Stimulated activated CD4-positive, alpha-beta T cell treated with anti-CD3 and anti-CD28 coated beads, Interleukin-12 subunit alpha, Interleukin-12 subunit beta, amount 100 ng/mL, for 48 hours (primary cell): ENCODE measurements around the gene IRF1.
"Not testable (repeated sequence)": the region's sequence is repeated elsewhere in the genome, so short reads cannot be mapped to it uniquely, and the experiment has no call there.

Source experiments
- DNase-seq, 3 donors: peaks; one replicate each; pipeline ENCODE4 v3.0.0-alpha.2; 2020; ENCODE audit warnings: low read depth in 2 of 3, low spot score in 1 of 3

Gene IRF1, protein sequence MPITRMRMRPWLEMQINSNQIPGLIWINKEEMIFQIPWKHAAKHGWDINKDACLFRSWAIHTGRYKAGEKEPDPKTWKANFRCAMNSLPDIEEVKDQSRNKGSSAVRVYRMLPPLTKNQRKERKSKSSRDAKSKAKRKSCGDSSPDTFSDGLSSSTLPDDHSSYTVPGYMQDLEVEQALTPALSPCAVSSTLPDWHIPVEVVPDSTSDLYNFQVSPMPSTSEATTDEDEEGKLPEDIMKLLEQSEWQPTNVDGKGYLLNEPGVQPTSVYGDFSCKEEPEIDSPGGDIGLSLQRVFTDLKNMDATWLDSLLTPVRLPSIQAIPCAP

DNA sequence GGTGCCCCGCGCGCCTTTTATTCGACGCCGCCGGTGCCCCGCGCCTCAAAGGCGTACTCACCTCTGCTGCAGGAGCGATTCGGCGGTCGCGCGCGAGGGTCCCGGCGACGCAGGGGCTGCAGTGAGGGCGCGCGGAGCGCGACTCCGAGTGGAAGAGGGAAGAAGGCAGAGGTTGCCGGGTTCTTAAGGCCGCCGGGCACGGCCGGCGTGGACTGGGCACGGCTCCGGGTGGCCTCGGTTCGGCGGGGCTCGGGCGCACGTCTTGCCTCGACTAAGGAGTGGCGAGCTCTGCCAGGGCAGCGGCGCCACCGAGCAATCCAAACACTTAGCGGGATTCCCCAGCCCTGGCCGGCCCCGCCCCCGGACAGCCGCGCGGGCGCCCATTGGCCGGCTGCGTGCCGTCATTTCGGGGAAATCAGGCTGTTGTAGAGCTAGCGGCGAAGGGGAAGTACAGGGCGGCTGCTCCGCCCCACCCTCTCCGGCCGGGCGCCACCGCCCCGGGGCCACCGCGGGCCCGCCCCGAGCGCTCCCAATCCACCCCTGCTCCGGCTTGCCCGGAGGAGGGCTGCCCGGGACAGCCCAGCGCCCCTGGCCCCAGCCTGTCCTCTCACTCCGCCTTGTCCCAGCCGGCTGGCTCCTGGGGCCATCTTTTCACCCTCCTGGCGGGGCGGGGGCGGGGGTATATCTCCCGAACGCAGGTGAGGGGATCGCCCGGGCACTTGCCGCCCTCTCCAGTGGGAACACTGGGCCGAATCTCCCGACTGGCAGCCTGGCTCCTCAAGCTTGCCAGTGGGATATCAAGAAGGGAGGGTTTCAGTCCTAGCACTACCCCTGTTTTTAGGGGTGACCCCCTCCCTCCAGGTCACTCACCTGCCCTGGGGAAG is at the start of gene IRF1:
Gene IRF1, minus strand, starts transcription at position 290 of the 884 bp plus-strand sequence. CDS start 1,295 bp downstream, outside the sequence.
- peak; percentile 97 to 99 (median 98) for DNase-seq

DNA sequence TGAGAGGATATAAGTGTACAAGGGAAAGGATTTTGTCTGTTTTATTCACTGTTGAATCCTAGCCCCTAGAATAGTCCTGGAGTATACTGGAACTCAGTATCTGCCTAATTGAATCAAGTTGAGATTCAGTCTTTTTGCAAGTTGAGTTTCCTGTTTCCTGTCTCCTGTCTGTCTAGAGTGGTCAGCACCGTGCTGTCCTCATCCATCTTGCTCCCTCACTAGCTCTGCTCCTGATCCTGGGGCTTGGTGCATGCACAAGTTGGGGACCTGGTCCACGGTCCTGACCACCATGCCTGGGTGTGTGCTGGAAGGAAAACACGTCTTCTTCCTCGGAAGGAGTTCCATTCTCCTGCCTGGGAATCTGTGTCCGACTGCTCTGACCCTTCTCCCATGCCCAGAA is 49.6 kb upstream of the IRF1 start:
- no peak for DNase-seq

DNA sequence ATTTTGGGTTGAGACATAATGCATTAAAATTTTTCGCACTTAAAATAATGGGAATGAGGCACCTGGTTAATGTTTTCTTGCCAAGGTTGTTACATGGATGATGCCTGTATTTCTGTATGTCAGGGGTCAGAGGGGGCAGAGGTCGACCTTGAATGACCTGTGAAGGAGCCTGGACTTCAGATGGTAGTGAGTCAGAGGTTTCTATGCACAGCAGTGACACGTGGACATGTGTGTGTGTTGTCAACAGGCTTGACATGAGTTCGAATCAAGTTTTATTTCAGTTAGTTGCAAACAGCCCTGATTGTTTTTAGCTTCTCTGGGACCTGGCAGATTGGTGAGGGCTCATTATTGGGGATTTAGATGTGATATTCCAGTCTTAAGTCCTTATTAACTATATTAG is 49.1 kb upstream of the IRF1 start:
- no peak for DNase-seq

DNA sequence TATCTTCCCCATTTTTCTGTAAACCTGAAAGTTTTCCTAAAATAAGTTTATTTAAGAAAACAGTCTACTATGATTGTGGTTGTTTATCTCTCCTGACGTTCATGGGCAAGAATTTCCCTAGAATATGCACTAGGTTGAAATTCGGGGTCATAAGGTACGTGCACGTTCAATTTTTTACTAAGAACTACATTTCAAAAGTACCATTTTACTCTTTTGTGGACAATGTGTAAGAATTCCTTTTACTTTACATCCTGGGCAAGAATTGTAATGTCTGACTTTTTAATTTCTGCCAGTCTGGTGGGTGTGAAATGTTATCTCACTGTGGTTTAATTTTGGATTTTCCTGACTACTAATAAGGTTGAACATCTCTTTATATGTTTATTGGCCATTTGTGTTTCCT is 40.4 kb upstream of the IRF1 start:
- DNase-seq: no peak

DNA sequence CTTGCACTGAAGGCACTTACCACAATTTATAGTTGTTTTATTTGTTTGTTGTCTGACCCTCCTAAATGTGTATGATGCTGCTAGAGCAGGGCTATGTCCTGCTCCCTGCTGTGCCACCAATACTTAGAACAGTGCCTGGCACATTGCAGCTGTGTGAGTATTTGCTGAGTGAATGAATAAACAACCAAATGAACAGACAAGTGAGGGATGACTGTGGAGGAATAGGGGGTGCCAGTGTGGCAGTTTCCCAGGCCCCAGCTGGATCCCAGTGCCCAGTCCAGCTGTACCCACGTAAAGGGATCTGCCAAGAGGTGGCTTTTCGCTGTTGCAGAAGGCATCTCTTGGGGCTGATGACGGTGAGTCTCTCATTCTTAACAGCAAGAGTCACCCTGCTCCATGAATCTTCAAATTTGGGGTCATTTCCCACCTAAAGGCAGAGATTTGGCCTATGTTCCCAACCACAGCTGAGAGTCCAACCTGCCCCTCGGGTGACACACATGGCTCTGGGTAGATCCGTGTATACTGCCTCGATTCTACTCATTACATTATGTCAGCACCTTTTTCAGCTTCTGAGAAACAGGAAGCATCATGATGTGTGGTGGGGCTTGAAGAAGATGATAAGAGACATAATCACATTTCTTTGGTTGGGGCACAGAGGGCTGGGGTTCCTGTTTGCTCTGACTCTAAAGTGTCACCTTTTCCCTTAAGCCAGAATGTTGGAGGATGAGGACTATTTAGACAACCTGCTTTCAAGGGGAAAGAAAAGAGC is 38.5 kb upstream of the IRF1 start:
- no peak for DNase-seq

DNA sequence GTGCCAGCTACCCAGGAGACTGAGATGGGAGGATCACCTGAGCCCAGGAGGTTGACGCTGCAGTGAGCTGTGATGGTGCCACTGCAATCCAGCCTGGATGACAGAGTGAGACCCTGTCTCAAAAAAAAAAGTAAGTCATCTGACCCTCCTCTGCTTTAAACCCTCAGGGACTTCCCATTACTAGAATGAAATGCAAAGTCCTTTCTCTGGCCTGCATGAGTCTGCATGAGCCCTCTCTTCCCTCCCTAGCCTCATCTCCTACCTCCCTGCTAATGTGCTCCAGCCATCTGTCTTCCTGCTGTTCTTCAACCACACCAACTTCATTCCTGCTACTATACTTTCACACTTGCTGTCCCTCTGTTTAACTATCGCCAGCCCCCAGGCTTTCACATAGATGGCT is 37.4 kb upstream of the IRF1 start:
- no peak for DNase-seq

DNA sequence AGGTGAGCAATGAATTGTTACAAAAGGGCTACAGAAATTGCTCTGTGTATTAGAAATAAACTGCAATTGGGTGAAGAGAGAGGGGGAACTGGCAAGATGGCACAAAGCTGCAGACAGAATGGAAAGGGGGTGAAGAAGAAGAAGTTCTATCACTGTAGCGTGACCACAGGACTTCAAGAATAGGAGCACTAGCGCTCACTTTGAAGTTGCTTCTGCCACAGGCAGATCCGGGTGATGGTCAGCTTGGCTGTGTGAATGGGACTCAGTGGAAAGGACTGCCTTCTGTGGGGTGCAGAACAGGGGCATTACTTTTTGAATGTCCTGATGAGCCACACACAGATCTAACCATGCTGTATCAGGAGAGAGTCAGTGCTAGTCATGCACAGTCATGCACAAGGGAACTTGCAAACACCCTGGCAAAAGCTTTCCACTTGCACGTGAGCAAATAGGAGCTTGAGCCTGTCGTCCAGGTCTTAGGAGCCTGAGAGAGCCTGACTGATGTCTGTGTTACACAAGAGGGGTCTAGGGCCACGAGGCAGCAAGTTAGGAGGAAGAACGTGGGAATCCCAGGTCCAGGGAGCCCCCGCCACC is 36.5 kb upstream of the IRF1 start:
- DNase-seq: no peak

DNA sequence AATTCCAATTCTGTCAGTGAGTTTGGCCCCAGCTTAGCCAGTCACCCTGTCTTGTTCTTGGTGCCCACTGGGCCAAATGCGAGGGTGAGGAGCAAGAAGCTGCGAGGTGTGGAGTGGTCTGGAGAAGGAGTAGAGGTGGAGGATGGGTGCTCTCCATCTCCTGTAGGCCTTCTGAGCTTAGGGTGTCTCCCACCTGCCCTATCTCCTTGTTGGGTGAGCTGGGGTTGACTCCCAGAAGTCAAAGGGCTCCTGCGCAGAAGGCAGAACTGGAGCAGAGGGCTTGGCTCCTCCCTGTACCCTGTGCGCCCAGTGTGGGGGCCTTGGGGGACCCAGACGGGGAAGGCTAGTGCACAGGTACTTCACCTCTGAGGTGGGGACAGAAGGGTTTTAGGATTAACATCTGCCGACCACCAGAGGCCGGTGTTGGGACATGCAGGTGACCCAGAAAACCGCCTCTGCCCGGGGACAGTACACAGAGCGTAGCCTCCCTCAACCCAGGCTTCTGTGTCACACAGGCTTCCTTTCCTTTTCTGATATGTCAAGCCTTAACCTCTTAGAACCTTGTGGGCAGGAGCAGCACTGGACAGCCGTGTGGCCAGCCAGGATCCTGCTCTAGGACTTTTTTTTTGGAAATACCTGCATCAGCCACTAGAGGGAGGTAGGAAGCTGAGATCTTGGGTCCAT is 35.9 kb upstream of the IRF1 start:
- DNase-seq: peak in 1 of 3 donors; percentile 70

DNA sequence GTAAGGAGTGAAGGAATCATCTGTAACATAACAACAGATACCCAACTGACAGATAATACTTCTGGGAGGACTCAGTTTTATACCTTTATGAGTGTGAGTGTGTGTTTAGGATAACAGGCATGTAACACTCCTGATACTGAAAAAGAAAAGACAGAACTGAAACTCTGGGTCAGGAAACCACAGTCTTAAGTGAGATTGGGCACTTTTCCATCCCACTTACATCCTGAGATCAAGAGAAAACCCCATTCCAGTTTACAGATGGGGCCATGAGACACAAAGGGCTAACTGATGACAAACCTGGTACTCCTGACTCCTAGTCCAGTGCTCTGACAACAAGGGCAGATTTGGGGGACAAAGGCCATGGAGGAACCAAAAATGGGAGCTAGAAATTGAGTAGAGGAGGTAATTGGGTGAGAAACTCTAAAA is 34.7 kb upstream of the IRF1 start:
- DNase-seq: no peak

DNA sequence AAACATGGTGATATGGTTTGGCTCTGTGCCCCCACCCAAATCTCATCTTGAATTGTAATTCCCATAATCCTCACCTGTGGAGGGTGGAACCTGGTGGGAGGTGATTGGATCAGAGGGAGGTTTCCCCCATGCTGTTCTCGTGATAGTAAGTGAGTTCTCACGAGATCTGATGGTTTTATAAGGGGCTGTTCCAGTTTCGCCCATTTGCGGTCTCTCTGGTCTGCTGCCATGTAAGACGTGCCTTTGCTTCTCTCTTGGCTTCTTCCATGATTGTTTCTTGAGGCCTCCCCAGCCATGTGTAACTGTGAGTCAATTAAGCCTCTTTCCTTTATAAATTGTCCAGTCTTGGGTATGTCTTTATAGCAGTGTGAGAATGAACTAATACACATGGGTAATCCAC is 34.3 kb upstream of the IRF1 start:
- not testable (repeated sequence) for DNase-seq

DNA sequence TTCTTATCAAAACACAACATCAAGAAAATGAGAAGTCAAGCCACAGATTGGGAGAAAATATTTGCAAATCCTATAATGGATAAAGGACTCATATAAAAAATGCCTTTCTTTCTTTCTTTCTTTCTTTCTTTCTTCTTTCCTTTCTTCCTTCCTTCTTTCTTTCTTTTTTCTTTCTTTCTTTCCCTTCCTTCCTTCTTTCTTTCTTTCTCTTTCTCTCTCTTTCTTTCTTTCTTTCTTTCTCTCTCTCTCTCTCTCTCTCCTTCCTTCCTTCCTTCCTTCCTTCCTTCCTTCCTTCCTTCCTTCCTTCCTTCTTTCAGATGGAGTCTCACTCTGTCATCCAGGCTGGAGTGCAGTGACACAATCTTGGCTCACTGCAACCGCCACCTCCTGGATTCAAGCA is 31.5 kb upstream of the IRF1 start:
- not testable (repeated sequence) for DNase-seq

DNA sequence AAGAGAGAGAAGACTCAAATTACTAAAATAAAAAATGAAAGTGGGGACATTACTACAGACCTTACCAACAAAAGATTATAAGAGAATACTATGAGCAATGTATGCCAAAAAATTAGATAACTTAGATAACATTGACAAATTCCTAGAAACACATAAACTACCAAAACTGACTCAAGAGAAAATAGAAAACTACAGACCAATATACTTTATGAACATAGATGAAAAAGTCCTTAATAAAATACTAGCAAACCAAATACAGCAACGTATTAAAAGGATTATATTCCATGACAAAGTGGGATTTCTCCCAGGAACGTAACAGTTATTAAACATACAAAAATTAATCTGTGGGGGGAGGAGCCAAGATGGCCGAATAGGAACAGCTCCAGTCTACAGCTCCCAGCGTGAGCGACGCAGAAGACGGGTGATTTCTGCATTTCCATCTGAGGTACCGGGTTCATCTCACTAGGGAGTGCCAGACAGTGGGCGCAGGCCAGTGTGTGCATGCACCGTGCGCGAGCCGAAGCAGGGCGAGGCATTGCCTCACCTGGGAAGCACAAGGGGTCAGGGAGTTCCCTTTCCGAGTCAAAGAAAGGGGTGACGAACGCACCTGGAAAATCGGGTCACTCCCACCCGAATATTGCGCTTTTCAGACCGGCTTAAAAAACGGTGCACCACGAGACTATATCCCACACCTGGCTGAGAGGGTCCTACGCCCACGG is 23.2 kb upstream of the IRF1 start:
- DNase-seq: not testable (repeated sequence)

DNA sequence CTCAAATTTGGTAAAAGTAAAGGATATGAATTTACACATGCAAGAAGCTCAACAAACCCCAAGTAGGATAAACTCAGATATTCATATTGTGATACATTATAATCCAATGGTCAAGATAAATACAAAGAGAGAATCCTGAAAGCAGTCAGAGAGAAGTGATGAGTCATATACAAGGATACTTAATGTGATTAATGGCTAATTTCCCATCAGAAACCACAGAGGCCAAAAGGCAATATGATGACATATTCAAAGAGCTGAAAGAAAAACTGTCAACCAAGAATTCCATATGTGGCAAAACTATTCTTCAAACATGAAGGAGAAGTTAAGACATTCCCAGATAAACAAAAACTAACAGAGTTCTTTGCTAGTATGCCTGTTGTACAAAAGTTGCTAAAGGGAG is 19.5 kb upstream of the IRF1 start:
- DNase-seq: no peak

DNA sequence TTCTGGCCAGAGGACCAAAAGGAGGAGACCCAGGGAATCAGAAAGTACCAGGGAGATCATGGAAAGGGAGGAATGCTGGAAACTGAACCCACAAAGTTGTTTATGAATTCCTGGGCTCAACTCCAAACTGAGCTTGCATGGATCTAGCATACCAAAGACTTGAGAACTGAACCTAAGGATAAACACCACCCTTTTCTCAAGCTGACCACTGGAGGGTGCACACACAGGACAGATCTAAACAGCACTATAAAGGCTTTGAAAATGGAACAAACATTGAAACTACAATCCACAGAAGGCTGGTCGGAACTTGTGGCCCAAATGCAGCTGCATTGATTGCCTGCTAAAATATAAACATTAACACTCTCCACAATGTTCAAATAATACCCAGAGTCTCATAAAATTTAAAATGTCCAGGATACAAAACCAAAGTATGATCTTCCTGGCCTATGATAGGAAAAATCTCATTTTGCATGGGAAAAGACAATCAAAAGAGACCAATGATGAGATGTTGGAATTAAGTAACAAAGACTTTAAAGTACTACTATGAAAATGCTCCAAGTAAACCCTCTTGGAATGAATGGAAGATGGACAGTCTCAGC is 15.6 kb upstream of the IRF1 start:
- DNase-seq: no peak

DNA sequence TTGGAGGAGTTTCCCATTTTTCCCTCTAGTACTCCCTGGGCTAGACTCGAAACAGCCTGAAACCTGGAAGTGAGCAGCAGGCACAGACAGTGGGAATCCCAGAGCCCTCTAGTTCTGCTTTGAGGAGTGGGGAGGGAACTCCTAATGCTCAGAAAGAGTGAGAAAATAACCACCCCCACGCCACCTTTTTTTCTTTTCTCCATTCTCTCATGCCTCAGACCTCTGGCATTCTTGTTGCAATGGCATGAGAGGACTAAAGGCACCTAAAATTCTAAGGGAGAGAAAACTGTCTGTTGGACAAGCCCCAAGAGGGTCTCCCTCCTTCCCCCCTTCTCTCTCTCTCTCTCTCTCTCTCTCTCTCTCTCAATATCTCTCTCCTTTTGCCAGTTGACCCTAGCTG is 15.1 kb upstream of the IRF1 start:
- no peak for DNase-seq

DNA sequence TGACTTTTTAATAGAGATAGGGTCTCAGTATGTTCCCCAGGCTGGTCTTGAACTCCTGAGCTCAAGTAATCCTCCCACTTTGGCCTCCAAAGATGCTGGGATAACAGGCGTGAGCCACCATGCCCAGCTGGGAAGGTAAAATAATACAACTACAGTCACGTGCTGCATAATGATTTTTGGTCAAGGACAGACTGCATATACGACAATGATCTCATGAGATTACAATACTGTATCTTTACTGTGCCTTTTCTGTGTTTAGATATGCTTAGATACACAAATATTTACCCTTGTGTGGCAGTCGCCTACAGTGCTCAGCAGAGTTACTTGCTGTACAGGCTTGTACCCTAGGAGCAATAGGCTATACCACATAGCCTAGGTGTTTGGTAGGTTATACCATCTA is 14.2 kb upstream of the IRF1 start:
- DNase-seq: no peak

DNA sequence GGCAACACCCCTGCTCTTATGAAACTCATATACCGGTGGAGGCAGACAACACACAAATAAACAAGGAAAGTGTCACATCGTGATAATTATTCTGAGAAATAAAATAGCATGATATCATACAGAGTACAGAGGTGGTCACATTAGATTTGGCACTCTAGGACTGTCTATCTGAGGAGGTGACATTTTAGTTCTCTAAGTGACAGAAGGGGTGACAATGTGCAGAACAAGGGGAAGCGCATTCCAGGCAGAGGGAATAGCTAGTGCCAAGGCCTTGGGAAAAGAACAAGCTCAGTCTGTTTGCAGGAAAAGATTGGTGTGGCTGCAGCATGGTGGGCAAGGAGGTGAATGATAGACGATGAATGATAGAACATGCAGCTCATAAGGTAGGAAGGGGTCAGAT is 12.7 kb upstream of the IRF1 start:
- no peak for DNase-seq

DNA sequence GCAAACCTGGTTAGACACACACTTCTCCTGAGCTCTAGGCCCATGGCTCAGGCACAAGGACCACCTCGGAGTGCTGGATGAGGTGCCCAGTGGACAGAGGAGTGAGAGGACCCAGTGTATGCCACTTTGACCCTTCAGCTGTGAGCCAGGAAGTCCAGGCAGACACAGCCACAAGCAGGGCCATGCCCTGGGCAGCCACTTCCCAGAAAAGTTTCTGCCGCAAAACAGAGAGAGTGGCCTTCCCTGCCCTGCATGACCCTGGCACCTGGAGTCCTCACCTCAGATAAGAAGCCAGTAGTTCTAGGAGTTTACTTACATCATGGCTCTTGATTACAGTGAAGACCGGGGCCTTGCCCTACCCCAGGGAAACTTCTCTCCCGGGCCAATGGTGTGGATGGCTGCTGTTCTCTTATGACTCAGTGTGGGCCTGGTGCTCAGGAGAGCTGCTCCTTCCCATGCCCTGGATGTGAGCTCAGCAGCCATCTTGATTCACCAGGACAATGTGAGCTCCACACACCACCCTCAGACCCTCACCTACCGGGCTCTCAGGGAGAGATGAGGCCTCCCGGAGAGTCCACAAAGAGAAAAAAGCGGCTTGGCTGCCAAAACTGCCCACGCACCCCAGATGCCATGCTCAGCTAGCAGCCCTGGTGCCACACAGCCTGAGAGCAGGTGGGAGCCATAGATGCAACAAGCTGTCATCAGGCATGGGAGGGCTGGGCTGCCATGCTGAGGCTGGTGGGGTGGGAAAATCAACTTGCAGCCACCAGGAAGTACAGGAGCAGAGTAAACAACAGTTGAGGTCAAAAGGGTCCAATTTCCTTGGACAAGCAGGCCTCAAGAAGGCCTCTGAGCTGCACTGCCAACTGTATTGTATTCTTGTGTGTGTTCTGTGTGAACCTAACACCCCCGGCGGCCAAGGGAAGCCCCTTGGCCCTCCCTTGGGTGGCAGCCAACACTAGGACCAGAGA is 11.7 kb upstream of the IRF1 start:
- no peak for DNase-seq

DNA sequence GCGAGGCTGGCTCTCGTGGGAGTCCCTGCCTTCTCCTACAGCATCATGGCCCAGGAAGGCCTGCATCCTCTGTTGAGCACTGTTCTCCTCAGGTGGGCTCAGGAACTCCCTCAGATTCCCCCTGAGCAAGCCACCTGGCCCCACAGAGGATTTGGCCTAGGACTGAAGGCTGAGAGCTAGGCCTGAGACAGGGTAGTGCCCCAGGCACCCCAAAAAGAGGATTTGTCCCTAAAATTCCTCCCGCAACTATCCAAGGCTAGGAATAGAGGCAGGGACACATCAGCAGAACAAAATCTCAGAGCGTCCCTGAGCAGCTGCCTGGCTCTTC is 11.0 kb upstream of the IRF1 start:
- DNase-seq: no peak
